Neuronal stem cell (in vitro differentiated cells): ENCODE data around the gene SLCO3A1. TPM values are rescaled to one million over a fixed set of nuclear protein-coding genes. Genes with fewer than 3 reads are reported as not detected.

Source experiments
- DNase-seq: peaks from one replicate; pipeline ENCODE4 v3.0.0-alpha.2; 2013; ENCODE audit warnings: low spot score
- H2AFZ ChIP-seq: one replicate; pipeline ENCODE4 v1.6.1; 2013; ENCODE audit warnings: mild to moderate bottlenecking, low read length, inconsistent platforms
- H2AK5ac ChIP-seq: 2 replicates; pipeline ENCODE4 v1.6.1; 2013; ENCODE audit warnings: low read depth, mild to moderate bottlenecking, inconsistent platforms, low read length, moderate library complexity, mixed read lengths
- H2BK120ac ChIP-seq: 2 replicates; pipeline ENCODE4 v1.6.1; 2013; ENCODE audit warnings: low read depth, mild to moderate bottlenecking, inconsistent platforms, low read length, moderate library complexity, mixed read lengths
- H2BK12ac ChIP-seq: one replicate; pipeline ENCODE4 v1.6.1; 2013; ENCODE audit warnings: low read length, inconsistent platforms
- H2BK15ac ChIP-seq: 2 replicates; pipeline ENCODE4 v1.6.1; 2013; ENCODE audit warnings: mild to moderate bottlenecking, low read length, inconsistent platforms, mixed read lengths
- H2BK5ac ChIP-seq: one replicate; pipeline ENCODE4 v1.6.1; 2013; ENCODE audit warnings: inconsistent platforms, mild to moderate bottlenecking, low read length, moderate library complexity
- H3K14ac ChIP-seq: one replicate; pipeline ENCODE4 v1.6.1; 2013; ENCODE audit warnings: low read length, inconsistent platforms
- H3K18ac ChIP-seq: 2 replicates; pipeline ENCODE4 v1.6.1; 2013; ENCODE audit warnings: low read length, inconsistent platforms
- H3K23ac ChIP-seq: 2 replicates; pipeline ENCODE4 v1.6.1; 2013; ENCODE audit warnings: low read depth, mild to moderate bottlenecking, mixed read lengths, low read length, inconsistent platforms; ENCODE audit not compliant: poor library complexity
- H3K27ac ChIP-seq: replicated peaks from 3 replicates; pipeline ENCODE4 v1.5.1; 2013; ENCODE audit warnings: low read length, inconsistent platforms
- H3K27me3 ChIP-seq, 3 experiments: 2 replicates each; pipeline ENCODE4 v1.6.1; 2013; ENCODE audit warnings: low read length in 3 of 3, mild to moderate bottlenecking in 2 of 3, inconsistent platforms in 1 of 3, low read depth in 1 of 3, mixed read lengths in 1 of 3, moderate library complexity in 1 of 3; ENCODE audit not compliant: control insufficient read depth in 3 of 3, insufficient read depth in 3 of 3
- H3K36me3 ChIP-seq, 2 donors: replicated peaks in 1 of 2; 2 replicates each; pipeline ENCODE4 v1.6.1; 2013; ENCODE audit warnings: low read length in 2 of 2; ENCODE audit not compliant: control insufficient read depth in 2 of 2, insufficient read depth in 2 of 2
- H3K4ac ChIP-seq: 2 replicates; pipeline ENCODE4 v1.6.1; 2013; ENCODE audit warnings: inconsistent platforms, mild to moderate bottlenecking, low read length, moderate library complexity
- H3K4me1 ChIP-seq, 2 donors: 1 replicate in 1 of 2; 2 replicates in 1 of 2; pipeline ENCODE4 v1.6.1; 2013; ENCODE audit warnings: low read length in 2 of 2, low read depth in 1 of 2; ENCODE audit not compliant: control insufficient read depth in 2 of 2, insufficient read depth in 1 of 2
- H3K4me2 ChIP-seq: one replicate; pipeline ENCODE4 v1.6.1; 2013; ENCODE audit warnings: mild to moderate bottlenecking, low read length, inconsistent platforms; ENCODE audit not compliant: insufficient read depth, poor library complexity, severe bottlenecking
- H3K4me3 ChIP-seq, 2 donors: 2 replicates each; pipeline ENCODE4 v1.5.1; 2013; ENCODE audit warnings: low read length in 2 of 2, mild to moderate bottlenecking in 2 of 2, inconsistent platforms in 1 of 2, moderate library complexity in 1 of 2
- H3K79me1 ChIP-seq: one replicate; pipeline ENCODE4 v1.6.1; 2013; ENCODE audit warnings: low read depth, mild to moderate bottlenecking, inconsistent platforms, low read length, moderate library complexity
- H3K9ac ChIP-seq: one replicate; pipeline ENCODE4 v1.6.1; 2013; ENCODE audit warnings: mild to moderate bottlenecking, low read depth, low read length, inconsistent platforms; ENCODE audit not compliant: poor library complexity
- H3K9me3 ChIP-seq, 2 donors: replicated peaks in 1 of 2; 2 replicates each; pipeline versions ENCODE3 to v1.6.1; 2013; ENCODE audit warnings: low read length in 2 of 2, mild to moderate bottlenecking in 2 of 2, inconsistent platforms in 1 of 2, low read depth in 1 of 2, mixed read lengths in 1 of 2, moderate library complexity in 1 of 2; ENCODE audit not compliant: control insufficient read depth in 2 of 2, insufficient read depth in 1 of 2
- H4K8ac ChIP-seq: one replicate; pipeline ENCODE4 v1.6.1; 2013; ENCODE audit warnings: low read depth, mild to moderate bottlenecking, inconsistent platforms, low read length, moderate library complexity
- H4K91ac ChIP-seq: one replicate; pipeline ENCODE4 v1.6.1; 2013; ENCODE audit warnings: low read length, low read depth, mild to moderate bottlenecking, inconsistent platforms; ENCODE audit not compliant: poor library complexity
- WGBS, 2 donors: extraction: QIAGEN DNeasy Blood & Tissue Kit; methylation state at CpG; one replicate each; pipeline ENCODE4 v1.1.7; 2013; ENCODE audit warnings: missing lambda C conversion rate in 2 of 2, mixed read lengths in 1 of 2; ENCODE audit not compliant: insufficient read length in 2 of 2, insufficient replicate concordance in 1 of 2; ENCODE audit errors: extremely low coverage in 2 of 2; 5-methylcytosine and 5-hydroxymethylcytosine counted together
- polyA plus RNA-seq, 2 experiments: library from polyadenylated mRNA; stranded (reverse); fragments of 200-250 nt; gene quantifications; one replicate each; pipeline ENCODE4 v1.2.3, GENCODE V29; 2013

The SLCO3A1 gene
- polyA plus RNA-seq (2013, experiment 1 of 2), result 10.1 TPM
- polyA plus RNA-seq (2013, experiment 2 of 2), result 10.6 TPM

- H3K14ac ChIP-seq, result no peak within 1 kb of the TSS
- no peak within 1 kb of the TSS for H4K91ac ChIP-seq
- no peaks in the 10 kb centered on the region for H3K36me3 ChIP-seq
- H2AFZ ChIP-seq, result peak within 1 kb of the TSS; percentile 95
- peaks cover 0 to 57% (median 6%) of the 10 kb centered on the region in 3 experiments for H3K27me3 ChIP-seq
- H3K4me1 ChIP-seq, result peaks cover 0 to 8% of the 10 kb centered on the region in 2 donors
- H2BK15ac ChIP-seq, result peak within 1 kb of the TSS; percentile 50
- H3K23ac ChIP-seq, result peak within 1 kb of the TSS; percentile 13
- H2BK5ac ChIP-seq, result no peak within 1 kb of the TSS
- H3K79me1 ChIP-seq, result no peaks in the 10 kb centered on the region
- no peak within 1 kb of the TSS for H2BK120ac ChIP-seq
- no peaks in the 10 kb centered on the region for H3K9me3 ChIP-seq
- DNase-seq, result peak; percentile 64
- H3K4me2 ChIP-seq, result peak within 1 kb of the TSS; percentile 91
- H4K8ac ChIP-seq, result peak within 1 kb of the TSS; percentile 73
- no CpG with 5 or more reads among the region's 67 CpGs for WGBS, 2 donors
- H3K27ac ChIP-seq, result peak within 1 kb of the TSS; percentile 66
- H2BK12ac ChIP-seq, result peak within 1 kb of the TSS; percentile 1
- peak within 1 kb of the TSS; percentile 98 for H3K18ac ChIP-seq
- H3K9ac ChIP-seq, result peak within 1 kb of the TSS; percentile 91
- no peak within 1 kb of the TSS for H2AK5ac ChIP-seq
- H3K4ac ChIP-seq, result peak within 1 kb of the TSS; percentile 81
- peak within 1 kb of the TSS; percentile 43 to 94 for H3K4me3 ChIP-seq
These were observed at the start of gene SLCO3A1 for GRCh38 chr15:91853511-91853947. TSS of gene SLCO3A1 (plus strand) at chr15:91853708.

DNA sequence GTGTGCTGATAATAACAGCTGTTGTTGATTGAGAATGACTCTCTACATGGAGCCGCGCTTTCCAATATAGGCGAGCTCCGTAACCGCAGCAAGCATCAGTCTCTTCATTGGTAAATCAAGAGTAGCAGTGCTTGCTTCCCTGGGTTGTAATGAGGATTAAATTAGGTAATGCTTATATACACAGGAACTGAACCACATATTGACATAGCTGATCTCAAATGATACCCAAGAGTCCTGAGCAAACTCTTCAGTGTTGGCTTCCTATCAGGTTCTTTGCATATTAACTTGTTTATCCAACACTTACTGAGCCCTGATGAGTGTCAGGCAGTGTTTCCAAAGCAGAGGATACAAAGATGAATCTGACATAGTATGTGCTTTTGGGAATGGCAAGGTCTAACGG lies 46.4 kb upstream of the SLCO3A1 start:
- H3K4ac ChIP-seq, result no peak overlapping the region
- no peak overlapping the region for H4K91ac ChIP-seq
- H3K9ac ChIP-seq, result no peak overlapping the region
- no peaks in the 10 kb centered on the region for H3K27me3 ChIP-seq
- H3K23ac ChIP-seq, result no peak overlapping the region
- H2BK15ac ChIP-seq, result no peak overlapping the region
- no peaks in the 10 kb centered on the region for H3K36me3 ChIP-seq
- no peaks in the 10 kb centered on the region for H3K79me1 ChIP-seq
- no peak overlapping the region for H3K14ac ChIP-seq
- DNase-seq, result no peak
- H2BK12ac ChIP-seq, result no peak overlapping the region
- H3K27ac ChIP-seq, result no peak overlapping the region
- no peak overlapping the region for H2BK120ac ChIP-seq
- H2AFZ ChIP-seq, result no peak overlapping the region
- H2BK5ac ChIP-seq, result no peak overlapping the region
- H3K4me3 ChIP-seq, result no peak overlapping the region
- H3K9me3 ChIP-seq, result no peaks in the 10 kb centered on the region
- no peak overlapping the region for H3K18ac ChIP-seq
- WGBS, 2 donors, result no CpG with 5 or more reads among the region's 6 CpGs
- peaks cover 0 to 2% of the 10 kb centered on the region in 2 donors for H3K4me1 ChIP-seq
- H2AK5ac ChIP-seq, result no peak overlapping the region
- no peak overlapping the region for H3K4me2 ChIP-seq
- H4K8ac ChIP-seq, result no peak overlapping the region

- H4K8ac ChIP-seq, result no peak overlapping the region
- H3K27me3 ChIP-seq, result no peaks in the 10 kb centered on the region
- no peak overlapping the region for H3K4ac ChIP-seq
- H3K79me1 ChIP-seq, result no peaks in the 10 kb centered on the region
- WGBS, 2 donors, result no CpG with 5 or more reads among the region's 2 CpGs
- H2BK15ac ChIP-seq, result no peak overlapping the region
- H2AK5ac ChIP-seq, result no peak overlapping the region
- H3K4me2 ChIP-seq, result no peak overlapping the region
- H3K4me3 ChIP-seq, result no peak overlapping the region
- no peak for DNase-seq
- no peak overlapping the region for H3K9ac ChIP-seq
- no peak overlapping the region for H2BK5ac ChIP-seq
- H2AFZ ChIP-seq, result no peak overlapping the region
- H3K23ac ChIP-seq, result no peak overlapping the region
- H3K4me1 ChIP-seq, result no peaks in the 10 kb centered on the region
- H3K18ac ChIP-seq, result no peak overlapping the region
- H3K14ac ChIP-seq, result no peak overlapping the region
- H4K91ac ChIP-seq, result no peak overlapping the region
- H3K9me3 ChIP-seq, result peaks cover 0 to 3% of the 10 kb centered on the region in 2 donors
- no peak overlapping the region for H2BK120ac ChIP-seq
- H3K27ac ChIP-seq, result no peak overlapping the region
- no peaks in the 10 kb centered on the region for H3K36me3 ChIP-seq
- H2BK12ac ChIP-seq, result no peak overlapping the region
These were observed 39.6 kb upstream of the SLCO3A1 start for GRCh38 chr15:91813924-91814323.

- H2BK15ac ChIP-seq, result no peak overlapping the region
- peaks cover 0 to 3% of the 10 kb centered on the region in 2 donors for H3K9me3 ChIP-seq
- no peak overlapping the region for H2BK12ac ChIP-seq
- H3K4ac ChIP-seq, result no peak overlapping the region
- no peak overlapping the region for H3K14ac ChIP-seq
- no peak overlapping the region for H2BK5ac ChIP-seq
- H3K9ac ChIP-seq, result no peak overlapping the region
- H3K4me1 ChIP-seq, result no peaks in the 10 kb centered on the region
- no peak overlapping the region for H4K8ac ChIP-seq
- no peak overlapping the region for H2BK120ac ChIP-seq
- no peak overlapping the region for H3K4me2 ChIP-seq
- H3K23ac ChIP-seq, result no peak overlapping the region
- H3K79me1 ChIP-seq, result no peaks in the 10 kb centered on the region
- no peak overlapping the region for H3K4me3 ChIP-seq
- no peak overlapping the region for H3K27ac ChIP-seq
- no peak overlapping the region for H2AK5ac ChIP-seq
- H3K36me3 ChIP-seq, result no peaks in the 10 kb centered on the region
- no peaks in the 10 kb centered on the region for H3K27me3 ChIP-seq
- no peak overlapping the region for H4K91ac ChIP-seq
- H3K18ac ChIP-seq, result no peak overlapping the region
- WGBS, 2 donors, result no CpG with 5 or more reads among the region's 3 CpGs
- no peak overlapping the region for H2AFZ ChIP-seq
- no peak for DNase-seq
These were observed 36.6 kb upstream of the SLCO3A1 start for GRCh38 chr15:91816942-91817341.
